A673 (cell line): ENCODE data around the gene GPR137. TPM values are rescaled to one million over a fixed set of nuclear protein-coding genes. Genes with fewer than 3 reads are reported as not detected.

Source experiments
- Bru-seq: library from RNA; stranded (reverse); fragments of 400-500 nt; gene quantifications from one replicate; lab custom pipeline; 2021; lab: Mats Ljungman, UMichigan
- BruChase-seq, 2 experiments: library from RNA; stranded (reverse); fragments of 400-500 nt; gene quantifications; one replicate each; lab custom pipeline; 2021; lab: Mats Ljungman, UMichigan
- BruUV-seq: library from RNA; stranded (reverse); fragments of 400-500 nt; replicated peaks from 2 replicates; lab custom pipeline; 2021; lab: Mats Ljungman, UMichigan
- CTCF ChIA-PET: fragments of 300-600 bp; sonication (Branson Sonifier 250); formaldehyde crosslinking; loops from one replicate; lab custom pipeline; 2022; ENCODE audit warnings: antibody characterized with exemption; lab: Charles Lee
- POLR2A ChIA-PET: fragments of 300-600 bp; sonication (Branson Sonifier 250); formaldehyde crosslinking; loops from one replicate; lab custom pipeline; 2022; ENCODE audit warnings: antibody characterized with exemption; ENCODE audit not compliant: low non-redundant PET; lab: Charles Lee
- DNase-seq: peaks from one replicate; pipeline ENCODE4 v3.0.0-alpha.2; 2015; ENCODE audit warnings: low spot score
- H3K27ac ChIP-seq: fragments of 200-600 bp; sonication (generic); 2 replicates; pipeline ENCODE4 v1.5.1; 2016; ENCODE audit warnings: mixed run types, low read depth, mild to moderate bottlenecking, mixed read lengths, antibody characterized with exemption, low read length; ENCODE audit not compliant: poor library complexity, severe bottlenecking
- H3K27me3 ChIP-seq: fragments of 200-600 bp; sonication (generic); replicated peaks from 2 replicates; pipeline ENCODE4 v1.6.1; 2017; ENCODE audit warnings: mixed run types, low read depth, mild to moderate bottlenecking, mixed read lengths, antibody characterized with exemption, low read length; ENCODE audit not compliant: insufficient read depth, poor library complexity
- H3K36me3 ChIP-seq: fragments of 200-600 bp; sonication (generic); 2 replicates; pipeline ENCODE4 v1.6.1; 2016; ENCODE audit warnings: mixed run types, mild to moderate bottlenecking, mixed read lengths, antibody characterized with exemption, low read length; ENCODE audit not compliant: insufficient read depth, poor library complexity, severe bottlenecking
- H3K4me1 ChIP-seq: fragments of 200-600 bp; sonication (generic); 2 replicates; pipeline ENCODE4 v1.6.1; 2017; ENCODE audit warnings: mixed run types, mild to moderate bottlenecking, mixed read lengths, antibody characterized with exemption, low read length; ENCODE audit not compliant: insufficient read depth, poor library complexity, severe bottlenecking
- H3K4me3 ChIP-seq: fragments of 200-600 bp; sonication (generic); 2 replicates; pipeline ENCODE4 v1.5.1; 2016; ENCODE audit warnings: low read depth, mixed run types, mild to moderate bottlenecking, mixed read lengths, low read length; ENCODE audit not compliant: poor library complexity, severe bottlenecking
- H3K9me3 ChIP-seq: fragments of 200-600 bp; sonication (generic); 2 replicates; pipeline ENCODE4 v1.6.1; 2016; ENCODE audit warnings: mixed run types, low read depth, mild to moderate bottlenecking, mixed read lengths, antibody characterized with exemption, low read length; ENCODE audit not compliant: poor library complexity, severe bottlenecking
- EZH2 ChIP-seq: fragments of 200-600 bp; sonication (generic); IDR thresholded peaks from 2 replicates; pipeline ENCODE4 v1.6.1; 2017; ENCODE audit warnings: borderline replicate concordance, low read depth, mild to moderate bottlenecking, mixed read lengths, antibody characterized with exemption, low read length; ENCODE audit not compliant: poor library complexity, severe bottlenecking
- intact Hi-C: fragments of 100-400 bp; cut with micrococcal nuclease; formaldehyde crosslinking; loops from one replicate; pipeline ENCODE4 v1.10.0; 2022; ENCODE audit not compliant: unreplicated experiment
- long read RNA-seq: library from polyadenylated mRNA; stranded (forward); transcript quantifications from one replicate; pipeline ENCODE4 v2.0.0, GENCODE V29; 2022
- total RNA-seq: library from RNA; stranded (reverse); gene quantifications from 2 replicates; pipeline ENCODE4 v1.2.3, GENCODE V29; 2021
- TF ChIP-seq, protein P1 (sequence below): fragments of 300-800, 200-600 bp; sonication (generic); conservative IDR thresholded peaks from 2 replicates; pipeline ENCODE4 v1.5.1; 2017; ENCODE audit warnings: low read depth, mild to moderate bottlenecking, antibody characterized with exemption, low read length, moderate library complexity, mixed read lengths

The GPR137 gene, protein sequence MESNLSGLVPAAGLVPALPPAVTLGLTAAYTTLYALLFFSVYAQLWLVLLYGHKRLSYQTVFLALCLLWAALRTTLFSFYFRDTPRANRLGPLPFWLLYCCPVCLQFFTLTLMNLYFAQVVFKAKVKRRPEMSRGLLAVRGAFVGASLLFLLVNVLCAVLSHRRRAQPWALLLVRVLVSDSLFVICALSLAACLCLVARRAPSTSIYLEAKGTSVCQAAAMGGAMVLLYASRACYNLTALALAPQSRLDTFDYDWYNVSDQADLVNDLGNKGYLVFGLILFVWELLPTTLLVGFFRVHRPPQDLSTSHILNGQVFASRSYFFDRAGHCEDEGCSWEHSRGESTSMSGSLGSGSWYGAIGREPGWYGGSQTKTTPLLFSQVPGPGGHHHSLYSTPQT
- total RNA-seq (47.9 and 56.6 TPM in 2 replicates), Bru-seq, nascent RNA (percentile 38 among the genes with signal in this experiment), BruChase-seq, experiment 1, labeled RNA remaining after a 2-hour chase (percentile 49 among the genes with signal in this experiment), BruChase-seq, experiment 2, labeled RNA remaining after a 6-hour chase (percentile 70 among the genes with signal in this experiment)
- long read RNA-seq, transcript GPR137-201 (7 exons, 1,485 nt), result minor isoform, 5 of 53 reads
- long read RNA-seq, transcript GPR137-204 (7 exons, 1,596 nt), result major isoform, 15 of 53 reads
- long read RNA-seq, partial matches to known transcripts, result 3 of 53 reads
- long read RNA-seq, other reads (novel, unspliced or antisense), result 30 of 53 reads

DNA sequence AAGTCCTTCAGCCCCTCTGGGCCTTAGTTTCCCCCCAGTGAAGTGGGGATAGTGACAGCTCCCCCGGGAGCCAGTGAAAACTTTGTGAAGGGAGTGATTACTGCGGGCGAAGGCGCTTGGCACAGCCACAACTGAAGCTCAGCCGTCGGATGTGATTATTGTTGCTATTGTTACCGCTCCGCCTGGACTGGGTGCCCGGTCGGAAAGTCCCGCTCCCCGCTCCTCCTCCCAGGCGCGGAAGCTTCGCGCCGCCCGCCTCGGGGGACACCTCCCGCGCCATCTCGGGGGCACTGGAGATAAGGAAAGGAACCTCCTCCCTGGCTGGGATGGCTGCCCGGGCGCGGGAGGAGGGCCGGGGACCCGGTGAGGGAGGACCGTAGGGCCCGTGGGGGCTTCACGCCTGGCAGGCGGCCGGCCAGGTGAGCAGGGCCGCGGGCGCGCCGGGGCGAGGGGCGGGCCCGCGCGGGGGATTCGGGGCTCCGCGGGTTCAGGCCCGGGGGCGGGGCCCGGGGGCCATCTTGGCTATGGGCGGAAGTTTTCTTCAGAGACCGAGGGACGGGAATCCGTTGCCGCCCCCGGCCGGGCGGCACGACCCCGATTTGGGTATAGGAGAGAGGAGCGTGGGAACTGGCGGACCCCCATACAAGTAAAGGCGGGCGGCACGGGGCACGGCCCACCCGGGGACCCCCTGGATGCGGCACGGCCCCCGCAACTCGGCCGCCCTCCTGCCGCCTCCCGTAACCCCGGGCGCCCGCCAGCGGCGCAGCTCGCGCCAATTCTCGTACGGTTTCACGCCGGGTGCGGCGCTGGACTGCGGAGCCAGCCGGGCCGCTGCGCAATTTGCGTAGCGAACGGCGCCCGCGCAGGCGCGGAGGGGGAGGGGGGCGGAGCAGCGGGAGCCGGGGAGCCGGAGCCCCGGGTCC is at the start of gene GPR137:
Gene GPR137, plus strand, starts transcription at position 887 of the 923 bp plus-strand sequence. CDS start 677 bp downstream, outside the sequence.
- TF ChIP-seq EZH2, result no peak
- TF ChIP-seq, protein P1, sequence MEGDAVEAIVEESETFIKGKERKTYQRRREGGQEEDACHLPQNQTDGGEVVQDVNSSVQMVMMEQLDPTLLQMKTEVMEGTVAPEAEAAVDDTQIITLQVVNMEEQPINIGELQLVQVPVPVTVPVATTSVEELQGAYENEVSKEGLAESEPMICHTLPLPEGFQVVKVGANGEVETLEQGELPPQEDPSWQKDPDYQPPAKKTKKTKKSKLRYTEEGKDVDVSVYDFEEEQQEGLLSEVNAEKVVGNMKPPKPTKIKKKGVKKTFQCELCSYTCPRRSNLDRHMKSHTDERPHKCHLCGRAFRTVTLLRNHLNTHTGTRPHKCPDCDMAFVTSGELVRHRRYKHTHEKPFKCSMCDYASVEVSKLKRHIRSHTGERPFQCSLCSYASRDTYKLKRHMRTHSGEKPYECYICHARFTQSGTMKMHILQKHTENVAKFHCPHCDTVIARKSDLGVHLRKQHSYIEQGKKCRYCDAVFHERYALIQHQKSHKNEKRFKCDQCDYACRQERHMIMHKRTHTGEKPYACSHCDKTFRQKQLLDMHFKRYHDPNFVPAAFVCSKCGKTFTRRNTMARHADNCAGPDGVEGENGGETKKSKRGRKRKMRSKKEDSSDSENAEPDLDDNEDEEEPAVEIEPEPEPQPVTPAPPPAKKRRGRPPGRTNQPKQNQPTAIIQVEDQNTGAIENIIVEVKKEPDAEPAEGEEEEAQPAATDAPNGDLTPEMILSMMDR, result no peak
- Histone ChIP-seq H3K27me3 (peaks cover 2% of the 10 kb centered on the region), H3K9me3 (no peaks in the 10 kb centered on the region), H3K4me3 (peak within 1 kb of the TSS; percentile 87), H3K27ac (peak within 1 kb of the TSS; percentile 73), H3K36me3 (peaks cover 6% of the 10 kb centered on the region), H3K4me1 (peaks cover 13% of the 10 kb centered on the region)
- CTCF ChIA-PET, result interaction anchor here (0.7 to 1.6 kb wide), 3 partner anchors 14 to 65 kb away, joined by 3 to 8 read pairs (median 7); no protein-coding TSS in a partner anchor
- TSS peak; percentile 50 for BruUV-seq
- peak; percentile 92 for DNase-seq
- POLR2A ChIA-PET, result no interaction called here
- intact Hi-C loops, result loop anchor here (2.0 kb wide), 1 partner anchor 14 kb away; no protein-coding TSS in a partner anchor

DNA sequence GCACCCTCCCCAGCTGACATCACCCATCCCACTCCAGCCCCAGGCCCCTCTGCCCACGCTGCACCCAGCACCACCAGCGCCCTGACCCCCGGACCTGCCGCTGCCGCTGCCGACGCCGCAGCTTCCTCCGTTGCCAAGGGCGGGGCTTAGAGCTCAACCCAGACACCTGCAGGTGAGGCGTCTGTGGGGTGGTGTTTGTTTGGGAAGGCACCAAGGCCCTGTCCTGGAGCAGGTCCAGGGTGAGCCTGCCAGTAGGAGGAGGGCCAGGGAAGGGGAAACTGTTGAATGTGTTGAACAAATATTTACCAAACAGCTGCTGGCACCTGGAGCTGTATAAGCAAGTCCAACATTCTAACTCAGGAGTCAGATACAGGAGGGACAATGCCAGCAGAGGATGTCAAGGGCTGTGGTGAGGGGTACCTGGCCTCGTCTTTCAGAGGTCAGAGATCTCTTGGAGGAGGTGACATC is 48.1 kb upstream of the GPR137 start:
- Histone ChIP-seq H3K9me3 (no peaks in the 10 kb centered on the region), H3K27ac (no peak overlapping the region), H3K4me1 (peaks cover 11% of the 10 kb centered on the region), H3K27me3 (no peaks in the 10 kb centered on the region), H3K36me3 (peaks cover 16% of the 10 kb centered on the region), H3K4me3 (no peak overlapping the region)
- no peak for DNase-seq
- ChIA-PET POLR2A (interaction anchor here (0.5 to 0.6 kb wide), 2 partner anchors 260 to 394 kb away, joined by 3 to 4 read pairs; no protein-coding TSS in a partner anchor), CTCF (interaction anchor here (1.7 kb wide), 1 partner anchor 33 kb away, joined by 5 read pairs; no protein-coding TSS in a partner anchor)
- intact Hi-C loops, result no loop called here
- no TSS peak for BruUV-seq
- TF ChIP-seq EZH2, result no peak
- TF ChIP-seq, protein P1, result no peak
